ENCODE results near the gene CD302. TPM values are rescaled to one million over a fixed set of nuclear protein-coding genes. Genes with fewer than 3 reads are reported as not detected.

The CD302 gene
- total and polyA plus RNA-seq, 2 of the 8 experiments (the other 6 are each of a cell fraction or from before 2014, with no cell fraction given): 0.76 to 0.79 TPM

DNA sequence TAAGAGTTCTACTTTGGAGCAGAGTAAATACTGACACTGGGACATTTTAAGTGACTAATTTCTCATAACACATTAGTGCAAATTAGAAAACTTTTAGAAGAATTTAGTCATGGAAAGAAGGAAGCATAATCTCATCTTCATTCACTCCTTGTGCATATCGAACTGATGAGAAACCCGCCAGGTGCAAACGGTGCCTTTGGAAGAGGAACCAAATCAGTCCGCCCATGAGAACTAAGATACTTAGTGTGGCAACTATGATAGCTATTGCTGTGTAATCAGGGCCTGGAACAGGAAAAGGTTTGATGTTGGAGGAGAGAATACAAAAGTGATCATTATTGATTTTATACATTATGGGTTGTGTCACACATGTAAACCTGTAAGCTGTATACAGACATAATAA, 6.9 kb upstream of the CD302 start (continued):
- TF ChIP-seq, protein P1, sequence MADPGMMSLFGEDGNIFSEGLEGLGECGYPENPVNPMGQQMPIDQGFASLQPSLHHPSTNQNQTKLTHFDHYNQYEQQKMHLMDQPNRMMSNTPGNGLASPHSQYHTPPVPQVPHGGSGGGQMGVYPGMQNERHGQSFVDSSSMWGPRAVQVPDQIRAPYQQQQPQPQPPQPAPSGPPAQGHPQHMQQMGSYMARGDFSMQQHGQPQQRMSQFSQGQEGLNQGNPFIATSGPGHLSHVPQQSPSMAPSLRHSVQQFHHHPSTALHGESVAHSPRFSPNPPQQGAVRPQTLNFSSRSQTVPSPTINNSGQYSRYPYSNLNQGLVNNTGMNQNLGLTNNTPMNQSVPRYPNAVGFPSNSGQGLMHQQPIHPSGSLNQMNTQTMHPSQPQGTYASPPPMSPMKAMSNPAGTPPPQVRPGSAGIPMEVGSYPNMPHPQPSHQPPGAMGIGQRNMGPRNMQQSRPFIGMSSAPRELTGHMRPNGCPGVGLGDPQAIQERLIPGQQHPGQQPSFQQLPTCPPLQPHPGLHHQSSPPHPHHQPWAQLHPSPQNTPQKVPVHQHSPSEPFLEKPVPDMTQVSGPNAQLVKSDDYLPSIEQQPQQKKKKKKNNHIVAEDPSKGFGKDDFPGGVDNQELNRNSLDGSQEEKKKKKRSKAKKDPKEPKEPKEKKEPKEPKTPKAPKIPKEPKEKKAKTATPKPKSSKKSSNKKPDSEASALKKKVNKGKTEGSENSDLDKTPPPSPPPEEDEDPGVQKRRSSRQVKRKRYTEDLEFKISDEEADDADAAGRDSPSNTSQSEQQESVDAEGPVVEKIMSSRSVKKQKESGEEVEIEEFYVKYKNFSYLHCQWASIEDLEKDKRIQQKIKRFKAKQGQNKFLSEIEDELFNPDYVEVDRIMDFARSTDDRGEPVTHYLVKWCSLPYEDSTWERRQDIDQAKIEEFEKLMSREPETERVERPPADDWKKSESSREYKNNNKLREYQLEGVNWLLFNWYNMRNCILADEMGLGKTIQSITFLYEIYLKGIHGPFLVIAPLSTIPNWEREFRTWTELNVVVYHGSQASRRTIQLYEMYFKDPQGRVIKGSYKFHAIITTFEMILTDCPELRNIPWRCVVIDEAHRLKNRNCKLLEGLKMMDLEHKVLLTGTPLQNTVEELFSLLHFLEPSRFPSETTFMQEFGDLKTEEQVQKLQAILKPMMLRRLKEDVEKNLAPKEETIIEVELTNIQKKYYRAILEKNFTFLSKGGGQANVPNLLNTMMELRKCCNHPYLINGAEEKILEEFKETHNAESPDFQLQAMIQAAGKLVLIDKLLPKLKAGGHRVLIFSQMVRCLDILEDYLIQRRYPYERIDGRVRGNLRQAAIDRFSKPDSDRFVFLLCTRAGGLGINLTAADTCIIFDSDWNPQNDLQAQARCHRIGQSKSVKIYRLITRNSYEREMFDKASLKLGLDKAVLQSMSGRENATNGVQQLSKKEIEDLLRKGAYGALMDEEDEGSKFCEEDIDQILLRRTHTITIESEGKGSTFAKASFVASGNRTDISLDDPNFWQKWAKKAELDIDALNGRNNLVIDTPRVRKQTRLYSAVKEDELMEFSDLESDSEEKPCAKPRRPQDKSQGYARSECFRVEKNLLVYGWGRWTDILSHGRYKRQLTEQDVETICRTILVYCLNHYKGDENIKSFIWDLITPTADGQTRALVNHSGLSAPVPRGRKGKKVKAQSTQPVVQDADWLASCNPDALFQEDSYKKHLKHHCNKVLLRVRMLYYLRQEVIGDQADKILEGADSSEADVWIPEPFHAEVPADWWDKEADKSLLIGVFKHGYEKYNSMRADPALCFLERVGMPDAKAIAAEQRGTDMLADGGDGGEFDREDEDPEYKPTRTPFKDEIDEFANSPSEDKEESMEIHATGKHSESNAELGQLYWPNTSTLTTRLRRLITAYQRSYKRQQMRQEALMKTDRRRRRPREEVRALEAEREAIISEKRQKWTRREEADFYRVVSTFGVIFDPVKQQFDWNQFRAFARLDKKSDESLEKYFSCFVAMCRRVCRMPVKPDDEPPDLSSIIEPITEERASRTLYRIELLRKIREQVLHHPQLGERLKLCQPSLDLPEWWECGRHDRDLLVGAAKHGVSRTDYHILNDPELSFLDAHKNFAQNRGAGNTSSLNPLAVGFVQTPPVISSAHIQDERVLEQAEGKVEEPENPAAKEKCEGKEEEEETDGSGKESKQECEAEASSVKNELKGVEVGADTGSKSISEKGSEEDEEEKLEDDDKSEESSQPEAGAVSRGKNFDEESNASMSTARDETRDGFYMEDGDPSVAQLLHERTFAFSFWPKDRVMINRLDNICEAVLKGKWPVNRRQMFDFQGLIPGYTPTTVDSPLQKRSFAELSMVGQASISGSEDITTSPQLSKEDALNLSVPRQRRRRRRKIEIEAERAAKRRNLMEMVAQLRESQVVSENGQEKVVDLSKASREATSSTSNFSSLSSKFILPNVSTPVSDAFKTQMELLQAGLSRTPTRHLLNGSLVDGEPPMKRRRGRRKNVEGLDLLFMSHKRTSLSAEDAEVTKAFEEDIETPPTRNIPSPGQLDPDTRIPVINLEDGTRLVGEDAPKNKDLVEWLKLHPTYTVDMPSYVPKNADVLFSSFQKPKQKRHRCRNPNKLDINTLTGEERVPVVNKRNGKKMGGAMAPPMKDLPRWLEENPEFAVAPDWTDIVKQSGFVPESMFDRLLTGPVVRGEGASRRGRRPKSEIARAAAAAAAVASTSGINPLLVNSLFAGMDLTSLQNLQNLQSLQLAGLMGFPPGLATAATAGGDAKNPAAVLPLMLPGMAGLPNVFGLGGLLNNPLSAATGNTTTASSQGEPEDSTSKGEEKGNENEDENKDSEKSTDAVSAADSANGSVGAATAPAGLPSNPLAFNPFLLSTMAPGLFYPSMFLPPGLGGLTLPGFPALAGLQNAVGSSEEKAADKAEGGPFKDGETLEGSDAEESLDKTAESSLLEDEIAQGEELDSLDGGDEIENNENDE (IDR thresholded peaks at IDR 0.05; ENCODE audit: insufficient replicate concordance, low read length): no peak
- TF ChIP-seq, protein P2, sequence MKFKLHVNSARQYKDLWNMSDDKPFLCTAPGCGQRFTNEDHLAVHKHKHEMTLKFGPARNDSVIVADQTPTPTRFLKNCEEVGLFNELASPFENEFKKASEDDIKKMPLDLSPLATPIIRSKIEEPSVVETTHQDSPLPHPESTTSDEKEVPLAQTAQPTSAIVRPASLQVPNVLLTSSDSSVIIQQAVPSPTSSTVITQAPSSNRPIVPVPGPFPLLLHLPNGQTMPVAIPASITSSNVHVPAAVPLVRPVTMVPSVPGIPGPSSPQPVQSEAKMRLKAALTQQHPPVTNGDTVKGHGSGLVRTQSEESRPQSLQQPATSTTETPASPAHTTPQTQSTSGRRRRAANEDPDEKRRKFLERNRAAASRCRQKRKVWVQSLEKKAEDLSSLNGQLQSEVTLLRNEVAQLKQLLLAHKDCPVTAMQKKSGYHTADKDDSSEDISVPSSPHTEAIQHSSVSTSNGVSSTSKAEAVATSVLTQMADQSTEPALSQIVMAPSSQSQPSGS (IDR thresholded peaks at IDR 0.05; ENCODE audit: low read length): no peak
- TF ChIP-seq KDM4A (IDR thresholded peaks at IDR 0.05; ENCODE audit: low read depth, low read length, severe bottlenecking) (no peak), BRCA1 (IDR thresholded peaks at IDR 0.05; ENCODE audit: low read depth, low read length) (no peak), SAP30 (IDR thresholded peaks at IDR 0.05; ENCODE audit: insufficient read depth, insufficient replicate concordance, low read length) (no peak), RBBP5 (IDR thresholded peaks at IDR 0.05; ENCODE audit: borderline replicate concordance, low read depth, low read length) (no peak), EP300 (IDR thresholded peaks at IDR 0.05; ENCODE audit: borderline replicate concordance in 1 of 2, low read depth in 2 of 2, low read length in 2 of 2) (no peak), YY1 (IDR thresholded peaks at IDR 0.05; ENCODE audit: low read depth, low read length) (no peak), TAF7 (optimal IDR thresholded peaks at IDR 0.05; ENCODE audit: borderline replicate concordance, low read depth, low read length) (no peak), CHD2 (IDR thresholded peaks at IDR 0.05; ENCODE audit: low read length) (no peak)
